DMS79 (cell line): Measurements from ENCODE around the gene SLC39A3.

Experiments used
- DNase-seq: peaks from one replicate; lab custom pipeline; 2025; lab: John Stamatoyannopoulos, UW

SLC39A3 gene

DNA sequence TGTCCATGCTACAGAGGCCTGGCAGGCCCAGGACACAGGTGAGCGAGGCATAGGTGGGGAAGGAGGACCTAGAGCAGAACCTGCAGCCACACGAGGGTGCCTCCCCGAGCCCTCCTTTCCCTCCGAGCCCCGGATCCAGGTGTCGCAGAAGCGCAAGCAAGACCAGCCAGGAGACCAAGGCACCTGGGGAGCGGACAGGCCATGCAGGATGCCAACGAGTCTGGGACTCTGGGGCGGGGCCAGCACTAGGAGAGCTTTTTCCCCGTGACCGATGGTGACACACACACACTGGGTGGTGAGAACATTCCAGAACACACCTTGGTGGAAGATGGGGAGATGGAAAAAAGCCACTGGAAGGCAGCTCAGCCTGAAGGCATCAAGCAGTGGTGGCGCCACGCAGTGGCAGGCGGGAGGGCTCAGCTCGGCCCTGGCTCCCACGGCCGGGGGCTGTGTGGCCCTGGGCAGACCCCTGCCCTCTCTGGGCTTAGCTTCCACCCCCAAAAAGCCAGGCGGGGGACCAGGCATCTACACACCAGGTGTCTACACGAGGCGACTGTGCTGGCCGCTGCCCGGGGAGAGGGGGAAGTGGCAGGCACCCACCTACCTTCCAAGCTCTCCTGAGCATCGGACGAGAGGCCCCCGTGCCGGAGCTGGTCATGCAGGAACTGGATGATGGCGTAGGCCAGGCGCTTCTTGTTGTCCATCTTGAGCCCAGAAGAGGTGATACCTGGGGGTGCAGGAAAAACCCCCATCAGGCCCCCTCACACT is 28.7 kb upstream of the SLC39A3 start:
- DNase-seq: no peak

DNA sequence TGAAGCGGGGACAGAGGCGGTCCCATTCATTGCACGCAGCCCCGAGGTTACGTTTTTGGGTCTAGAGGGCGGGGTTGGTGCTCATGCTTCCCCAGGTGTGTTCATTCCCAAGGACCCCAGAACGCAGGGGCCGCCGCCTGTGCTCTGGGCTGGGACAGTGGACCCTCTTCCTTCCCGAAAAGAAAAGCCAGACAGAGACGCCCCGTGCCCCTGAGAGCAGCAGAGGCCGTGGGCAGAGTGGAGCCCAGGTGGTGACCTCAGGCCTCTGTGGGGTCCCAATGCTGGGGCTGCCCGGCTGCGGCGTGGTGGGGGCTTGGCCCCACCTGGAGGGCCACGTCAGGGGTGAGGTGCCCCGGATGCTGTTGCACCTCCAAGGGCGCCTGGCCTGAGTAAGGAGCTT is 27.9 kb upstream of the SLC39A3 start:
- no peak for DNase-seq

DNA sequence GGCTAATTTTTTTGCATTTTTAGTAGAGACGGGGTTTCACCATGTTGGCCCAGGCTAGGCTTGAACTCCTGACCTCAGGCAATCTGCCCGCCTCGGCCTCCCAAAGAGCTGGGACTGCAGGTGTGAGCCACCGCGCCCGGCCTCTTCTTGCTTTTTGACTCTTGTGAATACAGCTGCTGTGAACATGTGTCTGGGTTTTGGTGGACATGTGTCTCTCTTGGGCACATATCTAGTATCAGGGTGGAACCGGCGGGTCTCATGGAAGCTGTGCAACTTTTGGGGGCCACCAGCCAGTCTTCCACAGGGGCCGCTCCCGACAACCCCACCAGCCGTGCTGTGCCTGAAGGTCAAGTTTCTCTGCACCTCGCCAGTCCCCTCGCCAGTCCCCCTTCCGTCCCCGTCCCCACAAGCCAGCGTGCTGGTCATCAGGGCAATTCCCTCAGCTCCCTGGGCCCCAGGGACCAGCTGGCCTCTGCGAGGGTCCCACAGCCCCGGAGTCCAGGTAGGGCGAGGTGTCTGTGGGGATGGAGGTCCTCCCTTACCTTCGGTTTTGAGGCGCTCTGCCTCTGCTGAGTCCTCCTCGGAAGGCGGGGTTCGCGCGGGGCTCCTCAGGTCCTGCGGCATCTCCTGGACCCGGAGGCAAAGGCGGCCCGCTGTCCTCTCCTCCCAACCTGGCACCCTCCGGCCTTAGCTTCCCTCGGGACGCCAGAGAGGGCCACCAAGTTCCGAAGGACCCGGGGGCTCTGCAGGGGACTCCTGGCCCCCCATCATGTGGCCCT is 27.0 kb upstream of the SLC39A3 start:
- DNase-seq: no peak

DNA sequence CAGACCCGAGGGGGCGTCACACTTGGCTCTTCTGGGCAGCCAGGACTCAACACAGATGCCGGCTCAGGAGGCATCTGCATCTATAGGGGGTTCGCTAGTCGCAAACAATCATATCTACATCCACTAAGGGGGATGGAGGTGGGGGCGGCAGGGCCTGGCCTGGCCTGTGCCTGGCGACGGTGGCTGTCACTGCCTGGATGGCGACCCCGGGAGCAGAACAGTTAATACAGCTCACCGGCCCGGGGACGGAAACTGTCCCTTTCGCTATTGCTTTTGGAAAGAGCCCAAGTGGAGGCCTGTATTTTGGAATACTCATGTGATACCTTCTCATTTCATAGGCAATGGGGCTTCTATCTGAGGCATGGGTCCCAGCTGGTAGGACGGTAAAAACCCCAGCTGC is 25.6 kb upstream of the SLC39A3 start:
- no peak for DNase-seq

DNA sequence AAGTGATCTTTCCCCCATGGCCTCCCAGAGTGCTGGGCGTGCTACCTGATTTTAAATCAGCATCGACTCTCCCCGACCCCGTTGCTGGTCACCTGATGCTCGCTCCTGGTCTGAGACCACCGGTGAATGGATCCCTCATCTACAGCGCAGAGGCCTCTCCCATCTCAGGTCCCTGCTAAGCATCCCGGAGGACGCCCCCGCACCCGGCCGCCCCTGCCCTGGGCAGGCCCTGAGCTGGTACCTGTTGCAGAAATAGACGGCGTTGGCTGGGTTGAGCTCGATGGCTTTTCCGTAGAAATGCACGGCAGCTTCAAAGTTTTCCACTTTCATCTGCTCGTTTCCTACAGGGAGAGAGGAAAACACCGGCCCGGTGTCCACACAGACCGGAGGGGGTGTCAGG is 25.1 kb upstream of the SLC39A3 start:
- no peak for DNase-seq

DNA sequence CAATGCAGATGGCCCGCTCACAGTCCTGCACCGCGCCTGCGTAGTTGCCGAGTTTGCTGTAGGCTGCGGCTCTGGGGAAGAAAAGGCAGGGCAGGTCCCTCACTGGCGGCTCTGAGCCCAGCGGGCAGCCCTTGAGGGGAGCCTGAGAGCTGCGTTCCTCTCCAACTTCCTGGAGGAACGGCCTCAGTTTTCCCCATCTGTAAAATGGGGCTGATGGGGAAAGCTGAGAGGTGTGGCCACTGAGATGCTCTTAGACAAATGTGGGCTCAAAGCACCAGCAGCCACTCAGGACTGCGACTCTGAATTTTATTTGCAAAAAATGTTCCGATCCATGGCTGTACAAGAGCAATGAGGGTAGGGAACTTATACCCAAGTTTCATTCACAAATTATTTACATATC is 23.9 kb upstream of the SLC39A3 start:
- DNase-seq: no peak

DNA sequence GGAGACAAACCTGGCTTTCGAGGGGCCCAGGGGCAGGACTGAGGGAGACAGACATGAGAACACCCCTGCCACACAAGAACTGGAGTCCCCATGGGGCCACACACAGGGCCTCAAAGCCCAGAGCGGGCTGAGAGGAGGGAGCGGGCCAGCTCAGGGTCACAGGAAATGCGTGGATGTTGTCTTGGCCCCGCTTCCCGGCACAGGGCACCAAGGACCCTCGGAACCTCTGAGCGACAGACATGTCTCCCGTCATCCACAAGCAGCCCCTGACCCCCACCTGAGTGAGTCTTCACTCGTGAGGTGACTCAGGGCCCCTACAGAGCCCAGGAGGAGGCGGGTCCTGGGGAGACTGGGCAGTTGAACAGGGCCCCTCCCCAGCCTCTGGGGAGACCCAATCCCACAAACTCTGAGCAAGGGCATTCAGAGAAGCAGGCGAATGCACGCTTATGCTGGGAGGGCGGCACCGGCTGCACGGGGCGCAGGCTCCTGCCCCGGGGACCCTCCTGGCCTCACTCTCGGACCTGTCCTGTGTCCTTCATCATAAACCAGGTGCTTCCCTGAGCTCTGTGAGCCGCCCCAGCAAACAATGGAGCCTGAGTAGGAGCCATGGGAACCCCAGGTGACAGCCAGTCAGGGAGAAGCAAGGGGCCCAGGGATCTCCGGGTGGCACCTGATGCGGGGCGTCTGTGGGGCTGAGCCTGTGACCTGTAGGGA is 23.1 kb upstream of the SLC39A3 start:
- DNase-seq: no peak

DNA sequence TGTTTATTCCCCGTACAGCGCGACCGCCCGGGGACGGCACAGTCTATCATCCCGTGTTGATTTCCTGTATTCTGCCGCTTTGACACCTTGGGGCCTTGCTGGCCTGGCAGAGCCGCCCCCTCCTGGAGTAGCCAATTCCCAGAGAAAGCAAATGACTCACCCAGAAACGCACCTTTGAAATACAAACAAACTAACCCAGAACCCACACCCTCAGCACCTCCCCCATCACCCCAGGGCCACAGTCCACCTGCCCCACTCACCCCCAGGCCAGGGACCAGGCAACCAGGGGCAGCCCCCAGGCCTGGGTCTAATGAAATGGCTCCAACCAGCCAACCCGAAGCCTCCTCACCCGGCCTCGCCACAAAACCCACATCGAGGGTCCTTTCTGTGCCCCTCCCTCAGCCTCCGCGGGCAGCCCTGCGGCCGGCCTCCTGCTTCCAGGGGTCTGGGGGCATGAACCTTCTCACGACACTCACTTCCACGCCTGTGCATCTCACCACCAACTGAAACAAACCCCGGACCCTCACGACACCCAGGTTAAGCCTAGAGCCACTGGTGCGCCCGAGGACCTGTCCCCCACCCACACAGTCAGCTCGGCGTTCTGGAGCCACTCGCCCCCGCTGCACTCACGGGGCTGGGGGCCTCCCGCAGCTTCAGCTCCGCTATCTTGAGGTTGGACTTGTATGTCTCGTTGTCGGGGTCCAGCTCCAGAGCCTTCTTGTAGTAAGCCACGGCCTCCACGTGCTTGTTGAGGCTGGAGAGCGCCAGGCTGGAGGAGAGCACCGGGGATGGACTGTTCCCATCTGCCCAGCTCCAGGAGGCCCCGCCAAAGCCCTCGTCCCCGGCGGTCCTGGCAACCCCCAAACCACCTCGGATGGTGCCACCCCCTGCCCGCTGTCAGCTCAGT is 22.3 kb upstream of the SLC39A3 start:
- DNase-seq: no peak

DNA sequence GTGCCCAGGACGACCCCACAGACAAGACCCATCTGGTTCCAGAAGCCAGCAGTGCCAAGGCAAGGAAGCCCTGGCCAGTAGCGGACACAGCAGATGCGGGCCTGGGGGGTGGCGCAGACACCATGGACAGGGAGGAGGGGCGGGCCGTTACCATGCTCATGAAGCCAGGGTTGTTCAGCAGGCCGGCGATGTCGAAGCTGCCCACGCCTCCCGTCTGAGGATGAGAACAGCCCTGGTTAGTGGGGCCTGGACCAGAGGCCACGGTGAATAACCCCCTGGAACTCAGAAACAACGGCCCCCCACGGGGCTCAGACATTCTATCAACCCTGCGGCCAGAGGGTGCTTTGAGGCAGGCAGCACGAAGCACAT is 21.5 kb upstream of the SLC39A3 start:
- no peak for DNase-seq

DNA sequence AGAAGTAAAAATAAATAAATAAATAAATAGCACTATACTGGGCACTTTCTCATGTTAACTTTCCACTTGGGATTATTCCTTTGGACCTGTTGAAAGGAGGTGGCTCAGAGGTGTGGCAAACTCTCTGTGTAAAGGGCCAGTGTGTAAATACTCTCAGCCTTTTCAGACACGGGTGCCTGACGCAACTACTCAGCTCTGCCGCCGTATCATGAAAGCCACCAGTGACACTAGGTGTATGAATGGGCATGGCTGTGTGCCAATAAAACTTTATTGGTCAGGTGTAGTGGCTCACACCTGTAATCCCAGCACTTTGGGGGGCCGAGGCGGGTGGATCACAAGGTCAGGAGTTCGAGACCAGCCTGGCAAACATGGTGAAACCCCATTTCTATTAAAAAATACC is 20.1 kb upstream of the SLC39A3 start:
- no peak for DNase-seq

DNA sequence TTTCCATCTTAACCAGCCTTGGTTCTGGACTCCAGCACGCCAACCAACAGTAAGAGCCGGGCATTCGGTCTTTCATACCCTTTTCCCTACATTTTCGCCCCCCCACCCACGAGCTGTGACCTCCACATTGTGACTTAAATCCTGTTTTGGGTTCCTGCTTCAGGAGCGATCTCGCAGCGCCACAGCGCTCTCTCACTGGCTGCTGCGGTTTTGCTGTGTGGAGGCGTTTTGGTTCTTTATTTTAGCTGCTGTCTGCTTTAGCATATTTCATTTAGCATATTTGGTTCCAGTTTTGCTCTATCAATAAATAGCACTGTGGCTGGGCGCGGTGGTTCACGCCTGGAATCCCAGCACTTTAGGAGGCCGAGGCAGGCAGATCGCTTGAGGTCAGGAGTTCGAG is 19.5 kb upstream of the SLC39A3 start:
- DNase-seq: no peak

DNA sequence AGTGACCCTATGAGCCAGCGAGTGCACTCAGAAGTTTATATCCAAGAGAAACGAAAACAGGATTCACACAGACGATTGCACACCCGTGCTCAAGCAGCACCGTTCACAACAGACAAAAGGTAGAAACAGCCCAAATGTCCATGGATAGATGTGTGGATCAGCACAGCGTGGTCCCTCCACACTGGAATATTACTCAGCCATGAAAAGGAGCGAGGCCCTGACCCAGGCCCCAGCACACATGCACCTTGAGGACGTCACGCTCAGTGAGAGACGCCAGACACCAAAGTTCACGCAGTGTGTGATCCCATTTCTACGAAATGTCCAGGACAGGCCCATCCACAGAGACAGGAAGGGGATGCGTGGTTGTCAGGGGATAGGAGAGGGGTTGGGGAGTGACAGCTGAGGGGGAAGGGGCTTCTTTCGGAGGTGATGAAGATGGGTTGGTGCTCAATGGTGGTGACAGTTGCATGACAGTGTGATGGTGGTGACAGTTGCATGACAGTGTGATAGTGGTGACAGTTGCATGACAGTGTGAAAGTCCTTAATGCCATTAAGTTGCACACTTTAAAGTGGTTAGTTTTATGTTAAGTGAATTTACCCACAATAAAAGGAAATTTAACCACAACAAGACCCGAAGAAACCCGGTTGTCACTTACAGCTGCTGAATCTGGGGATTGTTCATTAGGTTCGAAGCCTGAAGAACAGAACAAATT is 18.9 kb upstream of the SLC39A3 start:
- no peak for DNase-seq

DNA sequence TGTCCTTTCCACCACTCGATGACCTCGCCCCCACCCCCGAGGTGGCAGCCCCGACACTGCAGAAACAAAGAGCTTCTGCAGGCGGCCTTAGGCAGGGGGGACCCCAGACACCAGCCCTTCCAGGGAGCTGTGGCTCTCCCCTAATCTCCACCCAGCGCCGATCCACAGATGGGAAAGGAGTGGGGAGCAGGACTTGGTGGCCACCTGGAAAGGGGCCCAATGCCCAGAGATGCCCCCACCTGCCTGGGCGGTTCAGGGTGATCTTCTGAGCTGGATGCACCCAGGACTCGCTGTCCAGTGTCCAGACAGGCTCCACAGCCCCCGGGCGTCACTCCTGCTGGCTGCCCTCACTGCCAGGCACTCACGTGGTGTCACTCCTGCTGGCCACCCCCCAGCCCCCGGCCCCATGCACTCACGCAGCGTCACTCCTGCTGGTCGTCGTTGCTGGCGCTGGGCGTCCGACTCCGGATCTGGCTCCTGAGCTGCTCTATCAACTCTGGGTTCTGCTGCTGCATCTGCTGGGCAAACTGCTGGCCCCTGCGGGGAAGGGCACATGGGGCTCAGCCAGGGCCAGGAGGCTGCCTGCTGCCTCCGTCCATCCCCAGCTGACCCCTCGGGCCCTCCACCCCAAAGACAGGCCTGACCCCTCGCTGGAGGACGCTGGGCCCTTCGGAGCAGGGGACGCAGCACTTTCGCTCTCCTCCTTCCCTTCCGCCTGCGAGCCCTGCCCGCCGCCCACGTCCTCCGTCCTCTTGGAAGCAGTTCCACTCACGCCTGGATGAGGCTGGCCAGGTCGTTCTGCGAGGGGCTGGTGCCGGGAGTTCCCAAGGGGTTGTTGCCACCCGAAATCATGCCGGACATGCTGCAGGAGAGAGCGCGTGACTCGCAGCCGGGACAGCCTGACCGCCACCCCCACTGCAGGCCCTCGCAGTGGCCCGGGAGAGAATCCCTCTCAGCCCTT is 17.4 kb upstream of the SLC39A3 start:
- DNase-seq: no peak

DNA sequence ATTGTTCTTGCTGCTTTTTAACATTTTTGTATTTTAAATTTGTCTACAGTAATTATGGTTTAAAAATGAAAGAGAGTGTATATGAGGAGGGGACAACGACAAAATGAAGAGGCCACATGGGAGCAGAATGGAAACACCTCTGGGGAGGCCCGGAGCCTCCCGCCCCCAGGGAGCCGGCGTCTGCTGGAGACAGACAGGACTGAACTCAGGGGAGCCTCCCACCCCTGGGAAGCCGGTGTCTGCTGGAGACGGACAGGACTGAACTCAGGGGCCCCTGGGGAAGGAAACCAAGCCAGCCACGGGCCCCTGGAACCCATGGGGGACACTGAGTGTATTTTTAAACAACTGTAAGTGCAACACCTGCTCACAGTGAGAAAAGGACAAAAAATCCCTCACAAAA is 16.7 kb upstream of the SLC39A3 start:
- no peak for DNase-seq

DNA sequence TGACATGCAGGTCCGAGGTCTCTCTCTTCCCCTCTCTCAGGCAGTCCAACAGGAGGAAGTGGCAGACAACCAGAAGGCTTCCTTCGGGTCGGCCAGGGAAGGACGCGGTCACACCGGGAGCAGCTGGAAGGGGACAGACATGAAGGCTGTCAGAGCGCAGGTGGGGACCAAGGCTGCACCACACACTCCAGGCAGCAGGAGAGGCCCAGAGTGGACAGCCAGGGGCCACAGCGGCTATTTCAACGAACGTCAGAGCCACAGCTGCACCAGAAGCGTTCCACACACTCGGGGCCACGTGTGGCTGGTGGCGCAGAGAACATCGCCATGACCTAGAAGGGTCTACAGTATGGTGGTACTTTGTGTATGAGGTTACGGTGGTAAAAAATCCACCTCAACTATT is 16.0 kb upstream of the SLC39A3 start:
- DNase-seq: no peak

DNA sequence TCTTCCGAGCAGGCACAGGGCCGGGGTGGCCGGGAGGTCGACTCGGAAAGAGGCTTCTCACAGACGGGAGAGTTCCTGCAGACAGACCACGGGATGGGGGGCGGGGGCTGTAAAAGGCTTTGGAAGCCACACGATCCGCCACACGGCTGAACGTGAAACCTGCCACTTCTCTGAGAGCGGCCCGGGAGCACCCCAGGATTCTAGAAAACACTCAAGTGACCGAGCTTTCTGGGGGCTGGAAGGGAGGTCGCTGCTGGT is 15.6 kb upstream of the SLC39A3 start:
- DNase-seq: no peak

DNA sequence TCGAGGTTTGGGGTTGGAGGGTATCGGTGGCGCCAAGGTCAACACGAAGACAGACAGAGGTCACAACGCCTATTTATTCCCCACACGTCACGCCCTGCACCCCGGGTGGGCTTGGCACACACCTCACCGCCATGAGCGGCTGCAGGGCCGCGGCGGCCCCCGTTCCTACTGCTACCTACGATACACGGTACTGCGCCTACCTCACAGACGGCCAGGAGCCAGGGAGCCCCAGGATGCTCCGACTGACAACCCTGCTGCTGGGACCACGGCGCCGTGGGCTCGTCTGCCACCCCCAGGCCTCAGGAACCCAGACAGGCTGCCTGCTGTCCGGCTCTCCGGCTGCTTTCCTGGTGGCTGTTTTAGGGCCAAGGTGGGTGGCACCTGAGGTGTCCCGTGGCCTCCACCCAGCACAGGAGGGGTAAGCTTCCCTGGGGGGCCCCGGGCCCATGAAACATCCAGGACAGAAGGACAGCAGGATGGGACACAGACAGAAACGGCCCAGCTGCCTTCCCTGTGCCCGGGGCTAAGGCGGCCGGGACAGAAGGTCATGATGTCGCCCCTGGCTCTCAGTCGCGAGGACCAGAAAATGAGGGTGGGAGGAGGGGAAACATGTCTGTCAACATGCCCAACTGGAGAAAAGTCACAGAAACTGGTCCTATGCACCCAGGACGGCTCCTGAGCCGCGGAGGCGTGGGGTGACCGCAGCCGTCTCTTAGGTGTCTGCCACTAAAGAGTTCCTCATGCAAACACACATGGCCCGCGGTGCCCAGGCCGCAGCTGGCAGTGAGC is 15.0 kb upstream of the SLC39A3 start:
- DNase-seq: no peak

DNA sequence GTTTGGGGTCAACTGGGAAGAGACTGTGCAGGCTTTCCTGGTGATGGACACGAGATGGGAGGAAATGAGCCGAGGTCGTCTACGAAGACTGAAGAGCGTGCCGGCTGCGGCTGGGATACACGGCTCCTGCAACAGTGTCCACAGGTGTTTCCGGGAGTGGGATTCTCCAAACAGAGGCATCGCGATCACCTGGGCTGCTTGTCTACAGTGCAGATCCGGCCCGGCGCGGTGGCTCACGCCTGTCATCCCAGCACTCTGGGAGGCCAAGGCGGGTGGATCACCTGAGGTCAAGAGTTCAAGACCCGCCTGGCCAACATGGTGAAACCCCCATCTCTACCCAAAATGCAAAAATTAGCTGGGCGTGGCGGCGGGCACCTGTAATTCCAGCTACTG is 11.6 kb upstream of the SLC39A3 start:
- DNase-seq: no peak

DNA sequence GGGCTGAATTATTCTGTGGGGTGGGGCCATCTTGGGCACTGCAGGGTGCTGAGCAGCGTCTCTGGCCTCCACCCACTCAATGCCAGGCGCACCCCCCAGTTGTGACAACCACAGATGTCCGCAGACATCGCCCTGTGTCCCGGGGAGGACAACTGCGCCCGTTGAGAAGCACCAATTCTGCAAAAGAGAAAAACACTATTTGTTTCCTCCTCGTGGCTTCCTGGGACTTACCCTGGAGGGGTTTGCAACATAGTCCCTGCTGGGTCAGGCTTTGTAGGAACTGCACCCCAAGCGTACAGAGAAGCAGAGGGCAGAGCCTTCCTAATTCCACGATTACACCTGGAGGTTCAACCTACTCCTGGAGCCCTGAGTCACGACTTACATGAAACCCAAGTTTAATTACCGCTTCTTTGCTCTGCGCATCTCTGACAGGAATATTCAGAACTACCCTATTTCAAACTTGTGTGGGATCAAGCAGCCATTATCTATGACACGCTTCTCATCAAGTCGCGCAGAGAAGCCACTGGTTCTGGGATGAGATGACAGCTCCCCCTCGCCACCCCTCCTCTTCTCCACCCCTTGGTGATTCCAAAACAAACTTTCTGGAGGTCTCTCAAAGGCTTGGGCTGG is 11.1 kb upstream of the SLC39A3 start:
- DNase-seq: no peak
